ENCODE results near the gene PI3. TPM values are rescaled to one million over a fixed set of nuclear protein-coding genes. Genes with fewer than 3 reads are reported as not detected.
"Not testable (repeated sequence)": the region's sequence is repeated elsewhere in the genome, so short reads cannot be mapped to it uniquely, and the experiment has no call there.

PI3 gene
- not detected in 2 replicates for total RNA-seq

- no peak for DNase-seq
Measured at GRCh38 chr20:45174434-45175364, at the start of gene PI3. Gene PI3 (plus strand): TSS chr20:45174902. CDS start chr20:45174923, 21 bp downstream.

GRCh38 chr20:45128099-45128498 lies 46.6 kb upstream of the PI3 start:
- no peak for DNase-seq

- DNase-seq: no peak
Measured at GRCh38 chr20:45136911-45137310, 37.8 kb upstream of the PI3 start.

- DNase-seq: peak; percentile 29
Measured at GRCh38 chr20:45138561-45139300, 36.0 kb upstream of the PI3 start.

GRCh38 chr20:45139733-45140375 lies 34.8 kb upstream of the PI3 start:
- DNase-seq: not testable (repeated sequence)

GRCh38 chr20:45140836-45141235 lies 33.9 kb upstream of the PI3 start:
- no peak for DNase-seq

- no peak for DNase-seq
Measured at GRCh38 chr20:45149062-45149461, 25.6 kb upstream of the PI3 start.

GRCh38 chr20:45152405-45152804 lies 22.3 kb upstream of the PI3 start:
- no peak for DNase-seq

GRCh38 chr20:45153147-45153546 lies 21.6 kb upstream of the PI3 start:
- no peak for DNase-seq

GRCh38 chr20:45153752-45154151 lies 20.9 kb upstream of the PI3 start:
- DNase-seq: no peak

GRCh38 chr20:45154183-45154582 lies 20.5 kb upstream of the PI3 start:
- peak; percentile 13 for DNase-seq

GRCh38 chr20:45154794-45155193 lies 19.9 kb upstream of the PI3 start:
- not testable (repeated sequence) for DNase-seq

GRCh38 chr20:45156713-45157112 lies 18.0 kb upstream of the PI3 start:
- DNase-seq: no peak

GRCh38 chr20:45157962-45158361 lies 16.7 kb upstream of the PI3 start:
- peak; percentile 41 for DNase-seq

GRCh38 chr20:45163083-45163803 lies 11.5 kb upstream of the PI3 start:
- no peak for DNase-seq

GRCh38 chr20:45164906-45165305 lies 9.8 kb upstream of the PI3 start:
- no peak for DNase-seq

- no peak for DNase-seq
Measured at GRCh38 chr20:45173522-45173921, 1.2 kb upstream of the PI3 start.

GRCh38 chr20:45176526-45177267 lies 2.0 kb downstream of the PI3 start:
- no peak for DNase-seq

- no peak for DNase-seq
Measured at GRCh38 chr20:45179166-45179565, 4.5 kb downstream of the PI3 start.

- DNase-seq: no peak
Measured at GRCh38 chr20:45181639-45182038, 6.9 kb downstream of the PI3 start.

GRCh38 chr20:45183084-45183483 lies 8.4 kb downstream of the PI3 start:
- no peak for DNase-seq

- no peak for DNase-seq
Measured at GRCh38 chr20:45187693-45188092, 13.0 kb downstream of the PI3 start.

Data from dermis blood vessel endothelial cell (primary cell).